GM18870 (cell line): ENCODE results near the gene ADIPOR2.
"Not testable (repeated sequence)": the region's sequence is repeated elsewhere in the genome, so short reads cannot be mapped to it uniquely, and the experiment has no call there.

Experiments
- ATAC-seq: cut with Tn5 transposase; IDR thresholded peaks from one replicate; pipeline ENCODE4 v1.9.1; 2021; ENCODE audit warnings: moderate library complexity; ENCODE audit not compliant: unreplicated experiment

ADIPOR2 gene

DNA sequence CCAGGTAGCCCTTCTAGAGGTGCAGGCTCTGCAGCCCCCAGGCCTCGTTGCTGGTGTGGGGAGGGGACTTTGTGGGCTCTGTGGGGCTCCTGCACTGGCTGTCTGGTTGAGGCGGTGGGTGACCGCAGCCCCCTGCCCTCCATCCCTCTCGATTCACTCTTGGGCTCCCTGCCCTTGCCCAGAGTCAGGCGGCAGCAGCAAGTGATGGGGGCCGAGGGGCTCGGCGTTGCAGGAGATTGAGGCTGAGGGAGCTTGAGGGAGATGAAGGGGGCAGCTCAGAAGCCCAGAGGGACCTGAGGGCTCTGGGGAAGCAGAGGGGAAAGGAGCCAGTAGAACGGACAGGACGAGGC lies 120.0 kb downstream of the ADIPOR2 start:
- ATAC-seq, result no peak

DNA sequence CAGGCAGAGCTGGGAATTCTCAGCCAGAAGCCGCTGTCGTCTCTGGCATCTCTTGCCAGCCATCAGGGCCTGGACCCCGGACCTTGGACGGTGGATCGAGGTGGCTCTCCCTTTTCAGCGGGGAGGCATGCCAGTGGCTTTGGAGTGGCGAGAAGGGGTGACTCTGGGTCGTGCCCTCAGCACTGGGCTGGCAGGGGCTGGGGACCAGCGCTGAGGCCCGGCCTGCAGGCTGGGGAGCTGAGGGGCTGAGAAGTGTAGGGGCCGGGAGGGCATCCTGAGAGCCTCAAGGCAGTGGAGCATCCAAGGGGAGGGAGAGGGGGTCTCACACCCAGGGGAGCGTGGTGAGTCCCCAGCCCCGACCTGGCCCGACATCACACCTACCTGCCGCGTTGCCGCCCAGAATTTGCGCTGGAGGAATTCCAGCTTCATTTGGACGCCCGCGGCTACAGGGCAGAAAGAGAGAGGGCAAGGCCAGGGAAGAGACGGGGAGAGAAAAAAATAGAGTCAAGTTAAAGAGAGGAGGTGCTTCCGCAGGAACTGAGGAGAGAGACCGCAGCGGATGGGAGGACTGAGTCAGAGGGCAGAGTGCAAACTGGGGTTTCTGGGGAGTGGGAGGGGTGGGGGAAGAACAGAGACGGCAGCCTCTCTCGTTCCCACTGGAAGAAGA lies 120.5 kb downstream of the ADIPOR2 start:
- ATAC-seq, result no peak

- no peak for ATAC-seq
These were observed 121.0 kb downstream of the ADIPOR2 start for GRCh38 chr12:1811948-1812291.

- no peak for ATAC-seq
These were observed 121.9 kb downstream of the ADIPOR2 start for GRCh38 chr12:1812650-1813302.

DNA sequence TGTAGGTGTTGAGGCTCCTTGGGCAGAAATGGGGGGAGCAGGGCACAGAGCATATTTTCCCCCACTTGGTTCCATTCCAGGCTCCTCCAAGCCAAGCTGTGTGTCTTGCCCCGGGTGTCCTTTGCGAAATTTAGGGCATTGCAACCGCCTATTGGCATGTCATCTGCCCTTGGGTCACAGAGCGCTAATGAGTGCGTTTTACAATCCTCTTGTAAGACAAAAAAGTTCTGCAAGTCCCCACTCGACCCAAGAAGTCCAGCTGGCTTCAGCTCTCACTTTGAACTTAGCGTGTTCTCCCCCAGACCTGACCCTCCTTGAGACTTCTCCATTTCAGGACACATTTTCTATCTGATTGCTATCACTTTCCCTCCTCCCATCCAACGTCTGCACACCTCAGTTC lies 123.4 kb downstream of the ADIPOR2 start:
- no peak for ATAC-seq

GRCh38 chr12:1815108-1815507 lies 124.2 kb downstream of the ADIPOR2 start:
- no peak for ATAC-seq

DNA sequence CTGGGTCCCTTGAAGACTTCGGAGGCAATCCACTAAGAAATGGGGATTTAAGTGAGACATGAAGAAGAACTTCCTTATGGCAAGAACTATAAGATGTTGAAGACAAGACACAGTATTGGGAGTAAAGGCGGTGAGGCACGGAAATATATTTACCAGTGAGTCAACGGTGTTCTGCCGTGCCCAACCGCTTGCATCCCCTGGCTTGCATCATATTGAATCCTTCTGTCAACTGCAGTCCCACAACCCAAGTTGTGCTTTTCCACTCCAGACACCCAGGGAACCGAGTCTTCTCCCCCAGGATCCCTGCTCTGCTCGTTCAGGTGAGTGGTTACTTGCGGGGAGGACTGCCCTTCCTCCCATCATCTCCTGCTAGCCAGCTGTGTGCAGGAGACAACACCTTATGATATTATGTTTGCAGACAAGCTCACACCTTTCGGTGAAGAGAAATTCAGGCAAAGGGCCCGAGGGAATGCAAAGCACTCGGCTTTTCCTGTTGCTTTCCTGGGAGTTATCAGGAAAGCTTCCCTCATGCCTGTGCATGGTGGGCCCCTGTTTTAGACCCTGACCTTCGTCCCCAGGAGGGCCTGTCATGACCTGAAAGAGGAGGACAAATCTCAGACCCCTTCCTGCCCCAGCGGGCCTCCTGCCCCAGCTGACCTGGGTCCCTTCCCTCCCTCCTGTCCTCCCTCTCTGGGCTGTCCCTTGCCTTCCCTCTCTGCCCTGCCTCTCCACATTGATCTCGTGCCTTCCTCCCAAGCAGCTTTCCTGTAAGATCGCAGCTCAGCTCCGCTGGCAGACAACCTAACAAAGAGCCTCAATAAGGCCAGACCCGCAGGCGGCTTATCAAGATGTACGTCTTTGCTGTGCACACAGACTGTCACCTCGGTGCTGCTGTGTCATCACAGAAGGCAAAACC lies 125.2 kb downstream of the ADIPOR2 start:
- ATAC-seq, result no peak

- ATAC-seq, result no peak
These were observed 126.0 kb downstream of the ADIPOR2 start for GRCh38 chr12:1816730-1817348.

DNA sequence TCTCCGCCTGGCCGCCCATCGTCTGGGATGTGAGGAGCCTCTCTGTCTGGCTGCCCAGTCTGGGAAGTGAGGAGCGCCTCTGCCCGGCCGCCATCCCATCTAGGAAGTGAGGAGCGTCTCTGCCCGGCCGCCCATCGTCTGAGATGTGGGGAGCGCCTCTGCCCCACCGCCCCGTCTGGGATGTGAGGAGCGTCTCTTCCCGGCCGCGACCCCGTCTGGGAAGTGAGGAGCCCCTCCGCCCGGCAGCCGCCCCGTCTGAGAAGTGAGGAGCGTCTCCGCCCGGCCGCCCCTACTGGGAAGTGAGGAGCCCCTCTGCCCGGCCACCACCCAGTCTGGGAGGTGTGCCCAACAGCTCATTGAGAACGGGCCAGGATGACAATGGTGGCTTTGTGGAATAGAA lies 127.1 kb downstream of the ADIPOR2 start:
- ATAC-seq, result not testable (repeated sequence)

- no peak for ATAC-seq
These were observed 128.2 kb downstream of the ADIPOR2 start for GRCh38 chr12:1819050-1819449.

DNA sequence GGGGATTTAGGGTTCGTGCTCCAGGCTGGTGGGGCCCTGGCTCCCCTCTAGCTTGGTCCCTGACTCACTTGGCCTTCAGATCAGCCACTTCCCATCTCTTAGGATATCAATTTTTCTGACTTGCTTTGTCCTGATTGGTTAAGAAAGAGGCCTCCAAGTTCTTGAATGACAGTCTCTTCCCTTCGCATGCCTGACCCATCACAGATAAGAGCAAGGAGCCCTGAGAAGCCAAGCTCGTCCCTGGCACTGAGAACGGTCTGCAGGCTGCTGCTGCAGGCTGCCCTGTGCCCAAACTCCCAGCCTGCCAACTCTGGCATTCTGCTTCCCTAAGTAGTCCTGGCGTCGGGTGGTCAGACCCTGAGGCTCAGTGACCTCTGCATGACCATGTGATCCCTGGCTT lies 128.7 kb downstream of the ADIPOR2 start:
- ATAC-seq, result no peak

DNA sequence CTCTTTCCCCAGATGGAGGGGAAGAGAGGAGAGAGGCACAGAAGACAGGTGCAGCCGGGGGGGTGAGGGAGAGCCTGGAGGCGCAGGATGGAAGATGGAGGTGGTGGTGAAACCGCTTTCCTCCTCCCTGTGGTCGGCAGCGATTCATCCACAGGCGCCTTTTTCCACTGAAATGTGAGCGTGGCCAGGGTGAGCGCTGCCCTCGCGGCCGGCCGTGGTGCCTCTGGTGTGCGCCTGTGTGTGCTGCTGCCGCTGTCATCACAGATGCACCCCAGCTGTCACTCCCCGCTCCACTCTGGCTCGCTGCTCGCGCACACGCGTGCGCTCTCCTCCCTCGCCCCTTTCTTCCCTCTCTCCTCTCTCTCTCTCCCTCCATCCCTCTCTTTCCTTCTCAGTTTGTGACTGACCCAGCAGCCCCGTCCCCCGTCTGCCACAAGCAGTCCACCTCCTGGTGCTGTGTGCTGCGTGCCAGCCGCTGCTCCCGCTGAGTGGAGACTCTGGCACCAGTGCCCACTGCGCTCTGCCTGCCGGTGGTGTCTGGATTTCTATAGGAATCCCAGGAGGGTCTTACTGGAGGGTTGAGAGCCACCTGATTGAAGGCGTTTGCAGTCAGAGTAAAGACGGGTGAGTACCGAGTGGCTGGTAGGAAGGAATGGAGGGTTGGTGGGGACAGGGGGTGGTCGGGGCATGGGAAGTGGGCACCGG lies 129.5 kb downstream of the ADIPOR2 start, which contains the start of gene LRTM2:
LRTM2 (plus strand) TSS at position 375 of the 705 bp plus-strand sequence. CDS start 7,584 bp downstream, outside the sequence.
- ATAC-seq, result no peak

DNA sequence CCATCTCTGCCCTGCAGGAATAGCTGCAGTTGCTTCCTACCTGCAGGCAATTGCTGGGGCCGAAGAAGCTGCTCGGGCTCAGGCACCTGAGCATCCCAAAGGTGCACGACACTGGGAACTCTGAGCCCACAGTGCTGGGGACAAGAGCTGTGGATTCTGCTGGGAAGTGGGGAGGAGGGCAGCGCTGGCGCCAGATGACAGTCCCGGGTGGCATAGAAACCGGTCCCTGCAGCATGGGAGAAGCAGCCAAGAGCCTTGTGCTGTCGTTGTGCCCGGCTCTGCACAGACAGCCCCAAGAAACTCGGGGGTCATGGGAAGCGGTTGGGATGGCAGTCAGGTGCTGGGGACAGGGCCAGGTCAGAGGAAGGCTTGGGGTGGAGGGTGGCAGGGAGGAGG lies 130.0 kb downstream of the ADIPOR2 start:
- no peak for ATAC-seq

- ATAC-seq, result no peak
These were observed 130.9 kb downstream of the ADIPOR2 start for GRCh38 chr12:1821805-1822204.

DNA sequence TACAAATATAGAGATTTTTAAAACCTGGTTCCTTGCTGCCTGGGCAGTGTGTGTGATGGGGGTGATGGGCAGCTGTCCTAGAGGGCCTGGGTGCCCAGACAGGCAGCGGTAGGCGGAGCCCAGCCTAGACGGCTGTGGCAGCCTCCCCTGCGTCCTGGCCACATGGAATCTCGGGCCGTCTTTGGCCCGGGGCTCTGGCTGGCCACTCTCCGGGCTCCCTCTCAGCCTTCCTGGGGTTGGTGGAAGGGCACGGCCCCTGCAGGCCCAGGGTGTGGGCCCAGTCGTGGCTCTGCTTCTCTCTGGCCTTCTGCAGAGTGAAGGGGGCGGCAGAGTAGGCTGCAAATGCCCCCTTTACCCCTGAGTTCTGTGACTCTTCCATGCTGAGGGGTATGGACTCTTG lies 131.8 kb downstream of the ADIPOR2 start:
- ATAC-seq, result no peak

GRCh38 chr12:1823237-1823636 lies 132.4 kb downstream of the ADIPOR2 start:
- no peak for ATAC-seq

DNA sequence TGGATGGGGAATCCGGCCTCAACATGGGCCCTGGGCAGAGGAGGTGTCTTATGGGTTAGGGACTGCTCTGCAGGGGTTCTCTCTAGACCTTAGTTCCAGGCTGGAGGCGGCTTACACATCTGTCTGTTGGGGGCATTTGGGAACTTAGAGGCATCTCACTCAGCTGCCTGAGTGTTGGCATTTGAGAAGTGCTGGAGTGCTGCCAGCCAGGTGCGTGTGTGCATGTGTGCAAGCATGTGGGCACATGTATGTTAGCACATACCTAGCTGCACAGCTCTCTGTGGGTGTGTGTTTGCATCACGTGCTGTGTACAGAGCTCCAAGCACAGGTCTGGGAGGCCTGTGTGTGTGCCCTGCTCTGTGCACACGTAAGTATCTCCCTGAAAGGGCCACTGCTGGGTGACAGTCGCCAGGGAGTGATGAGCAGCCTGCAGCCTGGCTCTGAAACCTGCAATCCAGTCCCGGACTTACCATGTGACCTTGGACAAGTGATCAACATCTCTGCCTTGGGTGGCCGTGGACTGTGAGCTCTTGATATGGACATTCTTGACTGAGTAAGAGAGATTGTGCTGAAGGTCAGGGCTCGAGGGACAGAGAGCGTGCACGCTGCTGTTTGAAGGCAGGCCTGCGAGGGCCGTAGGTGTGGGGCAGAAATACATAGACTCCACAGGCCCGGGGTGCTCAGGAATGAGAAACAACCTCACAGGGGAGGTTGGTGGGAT lies 134.7 kb downstream of the ADIPOR2 start:
- ATAC-seq, result no peak

GRCh38 chr12:1826401-1826800 lies 135.5 kb downstream of the ADIPOR2 start:
- ATAC-seq, result no peak

DNA sequence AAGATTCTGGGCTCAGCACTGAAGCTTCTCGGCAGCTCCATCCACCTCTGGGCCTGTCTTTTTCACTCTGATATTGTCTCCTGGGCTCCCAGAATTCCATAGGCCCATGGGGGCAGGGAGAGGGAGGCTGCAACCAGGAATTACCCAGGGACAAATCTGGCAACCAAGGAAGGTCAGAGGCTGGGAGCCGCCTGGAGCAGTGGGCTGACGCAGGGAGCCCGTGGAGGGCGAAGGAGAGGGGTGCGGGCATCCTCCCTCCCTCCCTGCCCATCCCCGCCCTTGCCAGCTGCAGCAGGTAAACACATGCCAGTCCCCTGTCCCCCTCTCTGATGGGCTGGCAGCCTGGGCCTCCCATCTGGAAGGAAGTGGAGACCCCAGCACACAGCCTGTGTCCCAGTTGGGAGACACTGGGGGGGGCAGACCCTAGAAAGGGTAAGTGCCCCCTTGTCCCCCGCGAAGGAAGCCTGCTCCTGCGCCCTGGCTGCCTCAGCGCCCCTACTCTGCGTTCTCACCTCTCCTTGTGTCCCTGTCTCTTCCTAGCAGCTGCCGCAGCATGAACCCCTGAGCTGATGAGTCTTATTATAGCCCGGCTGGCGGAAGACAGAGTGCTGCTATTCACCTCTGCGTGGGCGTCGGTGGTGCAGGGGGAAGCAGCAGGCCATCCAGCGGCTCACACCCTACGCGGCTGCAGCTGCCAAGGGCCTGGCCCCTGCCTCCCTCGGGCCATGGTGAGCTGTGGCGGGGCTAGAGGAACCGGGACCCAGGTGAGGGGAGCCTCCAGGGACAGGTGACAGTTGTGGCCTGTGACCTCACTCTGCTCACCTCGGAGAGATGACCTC lies 136.2 kb downstream of the ADIPOR2 start:
- ATAC-seq, result no peak
